ENCODE measurements around the gene CHPT1. TPM values are rescaled to one million over a fixed set of nuclear protein-coding genes. Genes with fewer than 3 reads are reported as not detected.

The CHPT1 gene
- total and polyA plus RNA-seq, 2 donors: 12.8 to 34.4 TPM

DNA sequence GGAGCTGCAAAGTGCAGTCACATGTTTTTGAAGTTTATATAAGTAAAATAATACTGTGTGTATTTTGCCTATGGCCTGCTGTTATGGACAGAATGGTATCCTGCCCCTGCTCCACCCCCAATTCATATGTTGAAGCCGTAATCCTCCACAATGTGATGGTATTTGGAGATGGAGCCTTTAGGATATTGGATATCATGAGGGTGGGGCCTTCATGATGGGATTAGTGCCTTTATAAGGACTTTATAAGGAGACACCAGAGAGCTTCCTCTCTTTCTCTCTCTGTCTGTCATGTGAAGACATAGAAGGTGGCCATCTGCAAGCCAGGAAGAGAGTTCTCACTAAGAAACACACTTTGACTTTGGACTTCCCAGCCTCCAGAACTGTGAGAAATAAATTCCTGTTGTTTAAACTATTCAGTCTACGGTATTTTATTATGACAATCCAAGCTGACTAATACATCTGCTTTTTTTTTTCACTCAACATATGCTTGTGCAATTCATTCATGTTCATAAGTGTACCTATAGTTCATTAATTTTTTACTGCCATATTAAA is 3.1 kb upstream of the CHPT1 start:
- DNase-seq (ENCODE audit: low read depth in 6 of 9, low spot score in 9 of 9): no peak
- H3K4me1 ChIP-seq (ENCODE audit: control insufficient read depth in 2 of 2, insufficient read depth in 2 of 2, low read length in 2 of 2): peaks cover 5 to 11% of the 10 kb centered on the region in 2 donors
- H3K27ac ChIP-seq (ENCODE audit: low read depth in 1 of 2, low read length in 1 of 2): no peak overlapping the region
- WGBS: 98% methylated on average over 2 of the region's 2 CpGs
- H3K36me3 ChIP-seq (ENCODE audit: control insufficient read depth in 2 of 2, insufficient read depth in 2 of 2, low read length in 1 of 2): no peaks in the 10 kb centered on the region
- H3K4me3 ChIP-seq (ENCODE audit: low read length in 2 of 2): no peak overlapping the region
- peaks cover 0 to 6% of the 10 kb centered on the region in 2 donors for H3K27me3 ChIP-seq (ENCODE audit: control insufficient read depth in 2 of 2, insufficient read depth in 1 of 2, low read length in 1 of 2)
- H3K9me3 ChIP-seq (ENCODE audit: control insufficient read depth in 2 of 2, insufficient read depth in 1 of 2, low read length in 1 of 2): no peaks in the 10 kb centered on the region

GRCh38 chr12:101694986-101695385 is 2.5 kb upstream of the CHPT1 start:
- no peaks in the 10 kb centered on the region for H3K36me3 ChIP-seq (ENCODE audit: control insufficient read depth in 2 of 2, insufficient read depth in 2 of 2, low read length in 1 of 2)
- no peak overlapping the region for H3K27ac ChIP-seq (ENCODE audit: low read depth in 1 of 2, low read length in 1 of 2)
- no peak overlapping the region for H3K4me3 ChIP-seq (ENCODE audit: low read length in 2 of 2)
- WGBS: 97% methylated on average over 2 of the region's 2 CpGs
- H3K9me3 ChIP-seq (ENCODE audit: control insufficient read depth in 2 of 2, insufficient read depth in 1 of 2, low read length in 1 of 2): no peaks in the 10 kb centered on the region
- peaks cover 0 to 6% of the 10 kb centered on the region in 2 donors for H3K27me3 ChIP-seq (ENCODE audit: control insufficient read depth in 2 of 2, insufficient read depth in 1 of 2, low read length in 1 of 2)
- peaks cover 5 to 11% of the 10 kb centered on the region in 2 donors for H3K4me1 ChIP-seq (ENCODE audit: control insufficient read depth in 2 of 2, insufficient read depth in 2 of 2, low read length in 2 of 2)
- DNase-seq (ENCODE audit: low read depth in 6 of 9, low spot score in 9 of 9): no peak

DNA sequence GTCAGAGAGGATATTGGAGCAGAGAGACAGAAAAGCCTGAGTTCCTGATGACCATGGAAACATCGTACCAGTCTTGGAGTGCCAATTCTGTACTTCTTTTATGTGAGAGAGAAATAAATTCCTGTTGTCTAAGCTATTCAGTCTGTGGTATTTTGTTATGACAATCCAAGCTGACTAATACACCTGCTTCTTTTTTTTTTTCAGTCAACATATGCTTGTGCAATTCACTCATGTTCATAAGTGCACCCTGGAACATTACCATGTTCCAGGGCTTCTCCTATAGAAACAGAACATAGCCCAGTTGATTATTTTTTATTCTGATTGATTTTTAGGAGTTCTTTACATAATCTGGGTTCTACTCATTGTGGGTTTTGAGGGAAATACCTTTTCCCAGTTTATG is 1.7 kb upstream of the CHPT1 start:
- Histone ChIP-seq H3K27me3 (ENCODE audit: control insufficient read depth in 2 of 2, insufficient read depth in 1 of 2, low read length in 1 of 2) (peaks cover 0 to 6% of the 10 kb centered on the region in 2 donors), H3K4me3 (ENCODE audit: low read length in 2 of 2) (no peak overlapping the region), H3K36me3 (ENCODE audit: control insufficient read depth in 2 of 2, insufficient read depth in 2 of 2, low read length in 1 of 2) (no peaks in the 10 kb centered on the region), H3K4me1 (ENCODE audit: control insufficient read depth in 2 of 2, insufficient read depth in 2 of 2, low read length in 2 of 2) (peaks cover 5 to 11% of the 10 kb centered on the region in 2 donors), H3K9me3 (ENCODE audit: control insufficient read depth in 2 of 2, insufficient read depth in 1 of 2, low read length in 1 of 2) (no peaks in the 10 kb centered on the region), H3K27ac (ENCODE audit: low read depth in 1 of 2, low read length in 1 of 2) (no peak overlapping the region)
- 99% methylated on average over 1 of the region's 1 CpG for WGBS
- DNase-seq (ENCODE audit: low read depth in 6 of 9, low spot score in 9 of 9): no peak

DNA sequence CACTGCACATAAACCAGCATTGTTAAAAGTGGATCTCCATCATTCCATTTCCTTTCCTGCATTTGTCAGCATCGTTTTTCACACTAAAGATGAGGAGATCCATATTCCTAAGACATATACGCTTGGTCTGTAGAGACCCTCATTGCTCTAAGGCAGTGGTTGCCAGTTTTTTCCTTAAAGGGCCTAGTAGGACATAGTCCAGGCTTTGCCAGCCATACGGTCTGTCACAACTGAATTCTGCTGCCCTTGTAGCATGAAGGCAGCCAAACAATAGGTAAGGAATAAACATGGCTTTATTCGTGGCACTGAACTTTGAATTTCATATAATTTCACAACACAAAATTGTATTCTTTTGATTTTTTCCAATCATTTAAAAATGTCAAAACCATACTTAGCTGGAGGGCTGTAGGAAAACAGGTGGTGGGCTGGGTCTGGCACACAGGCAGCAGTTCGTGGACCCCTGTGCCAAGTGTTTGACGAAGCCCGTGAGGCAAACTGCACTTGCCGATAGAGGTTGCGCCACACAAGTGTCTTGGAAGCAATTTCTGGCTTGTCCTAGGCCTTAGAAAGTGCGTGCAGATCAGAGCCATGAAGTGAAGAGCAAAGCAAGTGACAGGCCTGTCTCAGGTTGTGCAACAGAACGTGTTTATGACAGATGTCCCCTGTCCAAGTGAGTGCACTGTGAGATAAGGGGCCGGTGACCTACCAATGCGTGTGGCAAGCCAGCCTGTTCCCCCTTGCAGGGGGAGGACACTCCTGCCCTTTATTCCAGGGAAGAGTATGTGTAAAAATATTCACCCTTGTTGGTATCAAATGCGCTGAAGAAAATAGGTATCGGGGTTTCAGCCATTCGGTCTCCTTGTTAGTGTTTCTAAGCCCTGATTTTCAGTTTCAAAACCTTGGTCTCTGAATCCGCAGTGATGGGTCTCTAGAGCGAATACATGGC is 916 bp upstream of the CHPT1 start:
- Histone ChIP-seq H3K36me3 (ENCODE audit: control insufficient read depth in 2 of 2, insufficient read depth in 2 of 2, low read length in 1 of 2) (no peaks in the 10 kb centered on the region), H3K4me3 (ENCODE audit: low read length in 2 of 2) (peak overlapping the region; percentile 65 to 89), H3K9me3 (ENCODE audit: control insufficient read depth in 2 of 2, insufficient read depth in 1 of 2, low read length in 1 of 2) (no peaks in the 10 kb centered on the region), H3K27ac (ENCODE audit: low read depth in 1 of 2, low read length in 1 of 2) (peak overlapping the region in 1 of 2 donors; percentile 56), H3K27me3 (ENCODE audit: control insufficient read depth in 2 of 2, insufficient read depth in 1 of 2, low read length in 1 of 2) (peaks cover 0 to 6% of the 10 kb centered on the region in 2 donors), H3K4me1 (ENCODE audit: control insufficient read depth in 2 of 2, insufficient read depth in 2 of 2, low read length in 2 of 2) (peaks cover 5 to 11% of the 10 kb centered on the region in 2 donors)
- WGBS: 50% methylated on average over 18 of the region's 18 CpGs
- DNase-seq (ENCODE audit: low read depth in 6 of 9, low spot score in 9 of 9): peak in 3 of 9 donors; percentile 12 to 28 (median 15)

DNA sequence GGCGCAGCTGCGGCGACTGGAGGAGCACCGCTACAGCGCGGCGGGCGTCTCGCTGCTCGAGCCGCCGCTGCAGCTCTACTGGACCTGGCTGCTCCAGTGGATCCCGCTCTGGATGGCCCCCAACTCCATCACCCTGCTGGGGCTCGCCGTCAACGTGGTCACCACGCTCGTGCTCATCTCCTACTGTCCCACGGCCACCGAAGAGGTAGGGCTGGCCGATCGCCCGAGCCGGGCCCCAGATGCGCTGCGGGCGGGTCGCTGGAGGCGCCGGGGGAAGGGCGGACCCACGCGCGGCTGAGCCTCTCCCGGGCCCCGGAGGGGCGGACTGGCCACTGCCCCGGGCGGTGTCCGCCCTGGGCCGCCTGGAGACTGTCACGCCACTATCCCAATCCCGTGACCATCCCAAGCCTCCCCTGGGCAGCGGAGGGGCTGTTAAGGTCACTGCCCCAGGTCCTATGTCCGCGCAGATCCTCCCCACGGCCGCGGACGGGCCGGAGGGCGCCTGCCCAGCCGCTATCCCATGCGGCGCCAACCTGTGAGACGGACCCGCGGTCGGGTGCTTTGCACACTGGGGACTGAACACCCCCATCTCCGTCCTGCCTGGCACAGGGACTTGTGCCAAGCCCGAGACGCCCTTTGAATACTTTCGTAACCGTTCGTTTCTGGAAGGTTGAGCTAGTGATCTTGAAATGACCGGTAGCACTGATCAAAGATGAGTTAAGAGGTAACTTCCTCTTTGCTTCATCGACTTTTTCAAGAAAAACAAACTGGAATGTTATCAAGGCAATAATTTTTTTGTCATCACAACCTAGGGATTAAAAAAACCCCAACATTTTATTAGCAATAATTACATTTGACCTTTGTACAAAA is 725 bp downstream of the CHPT1 start:
- Histone ChIP-seq H3K9me3 (ENCODE audit: control insufficient read depth in 2 of 2, insufficient read depth in 1 of 2, low read length in 1 of 2) (no peaks in the 10 kb centered on the region), H3K4me1 (ENCODE audit: control insufficient read depth in 2 of 2, insufficient read depth in 2 of 2, low read length in 2 of 2) (peaks cover 5 to 11% of the 10 kb centered on the region in 2 donors), H3K27me3 (ENCODE audit: control insufficient read depth in 2 of 2, insufficient read depth in 1 of 2, low read length in 1 of 2) (peaks cover 0 to 6% of the 10 kb centered on the region in 2 donors), H3K36me3 (ENCODE audit: control insufficient read depth in 2 of 2, insufficient read depth in 2 of 2, low read length in 1 of 2) (no peaks in the 10 kb centered on the region), H3K27ac (ENCODE audit: low read depth in 1 of 2, low read length in 1 of 2) (peak overlapping the region in 1 of 2 donors; percentile 81), H3K4me3 (ENCODE audit: low read length in 2 of 2) (peak overlapping the region; percentile 58 to 89)
- under 1% methylated on average over 67 of the region's 67 CpGs for WGBS
- peak in 4 of 9 donors; percentile 4 to 43 (median 18) for DNase-seq (ENCODE audit: low read depth in 6 of 9, low spot score in 9 of 9)

DNA sequence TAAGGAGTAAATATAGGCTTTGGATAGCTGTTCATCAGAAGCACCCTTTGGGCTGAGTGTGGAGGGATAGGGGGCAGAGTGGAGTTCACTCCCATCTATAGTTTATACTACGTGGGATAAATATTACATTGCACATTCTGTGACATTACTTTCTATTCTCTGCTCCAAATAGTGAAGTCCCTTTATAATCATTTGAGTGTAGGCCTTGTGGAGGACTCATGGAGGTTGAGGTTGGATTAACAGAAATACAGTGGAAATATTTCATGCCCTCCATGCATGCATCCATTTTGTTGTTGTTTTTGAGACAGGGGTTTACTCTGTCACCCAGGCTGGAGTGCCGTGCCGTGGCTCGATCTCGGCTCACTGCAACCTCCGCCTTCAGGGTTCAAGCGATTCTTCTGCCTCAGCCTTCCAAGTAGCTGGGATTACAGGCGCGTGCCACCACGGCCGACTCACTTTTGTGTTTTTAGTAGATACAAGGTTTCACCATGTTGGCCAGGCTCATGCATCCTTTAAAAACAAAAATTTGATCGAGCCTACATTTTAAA is 1.4 kb downstream of the CHPT1 start:
- Histone ChIP-seq H3K27ac (ENCODE audit: low read depth in 1 of 2, low read length in 1 of 2) (no peak overlapping the region), H3K4me1 (ENCODE audit: control insufficient read depth in 2 of 2, insufficient read depth in 2 of 2, low read length in 2 of 2) (peaks cover 5 to 11% of the 10 kb centered on the region in 2 donors)
- 91% methylated on average over 12 of the region's 12 CpGs for WGBS

GRCh38 chr12:101700299-101700820 is 2.9 kb downstream of the CHPT1 start:
- Histone ChIP-seq H3K4me3 (ENCODE audit: low read length in 2 of 2) (no peak overlapping the region), H3K27ac (ENCODE audit: low read depth in 1 of 2, low read length in 1 of 2) (no peak overlapping the region), H3K9me3 (ENCODE audit: control insufficient read depth in 2 of 2, insufficient read depth in 1 of 2, low read length in 1 of 2) (no peaks in the 10 kb centered on the region), H3K36me3 (ENCODE audit: control insufficient read depth in 2 of 2, insufficient read depth in 2 of 2, low read length in 1 of 2) (no peaks in the 10 kb centered on the region), H3K27me3 (ENCODE audit: control insufficient read depth in 2 of 2, insufficient read depth in 1 of 2, low read length in 1 of 2) (peaks cover 0 to 6% of the 10 kb centered on the region in 2 donors), H3K4me1 (ENCODE audit: control insufficient read depth in 2 of 2, insufficient read depth in 2 of 2, low read length in 2 of 2) (peaks cover 5 to 11% of the 10 kb centered on the region in 2 donors)
- WGBS: 96% methylated on average over 2 of the region's 2 CpGs
- no peak for DNase-seq (ENCODE audit: low read depth in 6 of 9, low spot score in 9 of 9)

More for the DNA sequence above, 1.4 kb downstream of the CHPT1 start:
- no peaks in the 10 kb centered on the region for H3K9me3 ChIP-seq (ENCODE audit: control insufficient read depth in 2 of 2, insufficient read depth in 1 of 2, low read length in 1 of 2)
- peaks cover 0 to 6% of the 10 kb centered on the region in 2 donors for H3K27me3 ChIP-seq (ENCODE audit: control insufficient read depth in 2 of 2, insufficient read depth in 1 of 2, low read length in 1 of 2)
- DNase-seq (ENCODE audit: low read depth in 6 of 9, low spot score in 9 of 9): no peak
- peak overlapping the region; percentile 58 to 89 for H3K4me3 ChIP-seq (ENCODE audit: low read length in 2 of 2)
- H3K36me3 ChIP-seq (ENCODE audit: control insufficient read depth in 2 of 2, insufficient read depth in 2 of 2, low read length in 1 of 2): no peaks in the 10 kb centered on the region

- no peak overlapping the region for H3K4me3 ChIP-seq (ENCODE audit: low read length in 2 of 2)
- H3K9me3 ChIP-seq (ENCODE audit: control insufficient read depth in 2 of 2, insufficient read depth in 1 of 2, low read length in 1 of 2): no peaks in the 10 kb centered on the region
- H3K27me3 ChIP-seq (ENCODE audit: control insufficient read depth in 2 of 2, insufficient read depth in 1 of 2, low read length in 1 of 2): no peaks in the 10 kb centered on the region
- no peak overlapping the region for H3K27ac ChIP-seq (ENCODE audit: low read depth in 1 of 2, low read length in 1 of 2)
- no peak for DNase-seq (ENCODE audit: low read depth in 6 of 9, low spot score in 9 of 9)
- H3K4me1 ChIP-seq (ENCODE audit: control insufficient read depth in 2 of 2, insufficient read depth in 2 of 2, low read length in 2 of 2): peaks cover 0 to under 1% of the 10 kb centered on the region in 2 donors
- 95% methylated on average over 3 of the region's 3 CpGs for WGBS
- H3K36me3 ChIP-seq (ENCODE audit: control insufficient read depth in 2 of 2, insufficient read depth in 2 of 2, low read length in 1 of 2): no peaks in the 10 kb centered on the region
These were observed 6.0 kb downstream of the CHPT1 start for GRCh38 chr12:101703487-101703886.
